GM10266 (cell line): ENCODE measurements around the gene LYPD6B.

ENCODE experiments used
- DNase-seq: peaks from one replicate; pipeline ENCODE4 v3.0.0; 2012; ENCODE audit errors: extremely low spot score
- CTCF ChIP-seq: IDR thresholded peaks from 2 replicates; pipeline ENCODE4 v1.5.1; 2012; ENCODE audit warnings: mild to moderate bottlenecking, low read depth; ENCODE audit not compliant: control insufficient read depth, insufficient read depth; ENCODE audit errors: missing control alignments

LYPD6B gene

DNA sequence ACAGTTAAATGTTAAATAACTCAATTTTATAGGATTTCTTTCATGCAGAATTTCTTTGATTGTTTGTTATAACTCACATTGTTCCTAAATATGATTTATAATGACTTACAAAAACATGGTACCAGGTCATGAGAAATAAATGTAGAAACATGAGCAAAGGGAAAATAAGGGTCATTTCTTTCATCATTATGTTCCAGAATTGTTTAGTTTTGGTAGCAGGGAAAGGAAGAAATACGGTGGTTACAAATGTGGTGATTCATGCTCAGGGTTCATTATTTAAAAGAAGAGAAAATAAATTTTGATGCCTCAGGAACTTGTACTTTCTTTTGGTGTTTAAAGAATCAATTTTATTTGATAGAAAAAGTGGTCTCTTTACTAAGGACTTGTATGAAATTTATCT is 4.4 kb downstream of the LYPD6B start:
- no peak for DNase-seq
- TF ChIP-seq CTCF: no peak

DNA sequence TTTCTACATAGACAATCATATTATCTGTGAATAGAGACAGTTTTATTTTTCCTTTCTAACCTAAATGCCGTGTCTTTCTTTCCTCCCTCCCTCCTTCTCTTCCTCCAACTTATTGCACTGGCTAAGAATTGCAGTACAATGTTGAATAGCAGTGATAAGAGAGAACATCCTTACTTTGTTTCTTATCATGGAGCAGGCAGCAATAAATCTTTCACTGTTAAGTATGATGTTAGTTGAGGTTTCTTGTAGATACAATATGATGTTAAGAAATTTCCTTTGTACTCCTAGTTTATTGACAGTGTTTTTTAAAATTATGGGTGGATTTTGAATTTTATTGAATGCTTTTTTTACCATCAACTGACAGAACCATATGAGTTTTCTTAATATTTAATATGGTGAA is 6.0 kb downstream of the LYPD6B start:
- DNase-seq: no peak
- TF ChIP-seq CTCF: no peak

DNA sequence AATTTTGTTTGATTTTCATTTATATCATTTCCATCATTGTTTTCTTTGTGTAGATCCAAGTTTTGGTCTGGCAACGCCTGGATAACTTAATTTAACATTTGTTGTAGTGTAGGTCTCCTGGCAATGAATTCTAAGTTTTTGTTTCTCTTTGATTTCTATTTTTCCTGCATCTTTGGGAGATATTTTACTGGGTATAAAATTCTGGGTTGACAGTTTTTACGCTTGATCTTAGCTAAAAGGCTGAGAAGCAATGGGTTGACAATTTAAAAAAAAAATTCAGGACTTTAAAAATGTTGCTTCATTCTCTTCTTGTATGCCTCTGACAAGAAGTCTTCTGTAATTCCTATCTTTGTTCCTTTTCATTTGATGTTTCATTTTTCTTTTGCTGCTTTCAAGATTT is 8.6 kb downstream of the LYPD6B start:
- no peak for DNase-seq
- no peak for TF ChIP-seq CTCF

- DNase-seq: no peak
- no peak for TF ChIP-seq CTCF
Measured at GRCh38 chr2:149049142-149049541, 10.6 kb downstream of the LYPD6B start.

GRCh38 chr2:149050188-149050587 is 11.7 kb downstream of the LYPD6B start:
- no peak for TF ChIP-seq CTCF
- DNase-seq: peak; percentile 40

DNA sequence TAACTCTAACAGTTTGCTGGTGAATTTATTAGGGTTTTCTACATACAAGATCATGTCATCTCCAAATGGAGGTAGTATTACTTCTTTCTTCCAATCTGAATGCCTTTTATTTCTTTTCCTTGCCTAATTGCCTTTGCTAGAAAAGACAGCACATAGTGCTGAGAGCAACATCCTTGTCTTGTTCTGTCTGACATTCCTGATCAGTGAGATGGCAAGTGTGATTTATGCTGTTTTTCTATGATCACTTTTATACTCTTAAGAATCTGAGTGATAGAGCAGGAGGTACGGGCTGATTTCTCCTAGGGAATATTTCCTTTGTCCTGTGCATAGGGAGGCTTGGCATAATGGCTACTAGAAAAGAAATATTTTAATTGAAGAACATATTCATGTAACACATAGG is 17.3 kb downstream of the LYPD6B start:
- no peak for DNase-seq
- no peak for TF ChIP-seq CTCF

DNA sequence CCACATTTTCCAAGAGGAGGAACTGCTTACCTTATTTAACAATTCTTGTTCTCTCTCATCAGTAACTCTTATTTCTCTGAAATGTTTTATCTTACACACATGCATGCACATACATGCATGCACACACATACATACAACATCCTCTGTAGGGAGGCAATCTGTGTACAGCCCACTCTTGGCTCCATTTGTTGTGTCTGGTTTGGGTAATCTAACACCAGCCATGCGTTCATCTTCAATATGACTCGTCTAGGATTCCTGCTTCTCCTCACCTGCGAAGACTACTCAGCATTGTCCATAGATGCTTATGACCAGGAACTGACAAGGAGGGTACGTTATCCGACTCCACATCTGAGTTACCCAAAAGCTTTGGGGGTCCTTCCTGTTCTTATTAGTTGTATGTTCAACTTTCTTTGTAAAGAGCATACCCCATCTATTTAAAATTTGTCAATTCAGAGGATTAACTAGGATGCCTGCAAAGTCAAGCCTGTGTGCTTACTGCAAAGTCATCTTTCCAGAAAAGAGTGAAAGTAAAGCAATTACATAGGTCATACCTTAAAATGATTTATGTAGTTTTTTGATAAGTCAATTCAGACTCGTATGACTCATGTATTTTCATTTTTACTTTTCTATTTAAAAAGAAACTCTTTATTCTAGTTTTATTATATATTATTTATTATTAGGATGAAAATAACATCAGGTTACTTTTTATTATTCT is 18.2 kb downstream of the LYPD6B start:
- DNase-seq: no peak
- no peak for TF ChIP-seq CTCF
